ENCODE measurements around the gene NHERF2. TPM values are rescaled to one million over a fixed set of nuclear protein-coding genes. Genes with fewer than 3 reads are reported as not detected.

NHERF2 gene
- total and polyA plus RNA-seq, 9 of the 15 experiments (the other 6 are each of a cell fraction or from before 2014, with no cell fraction given), result 0.15 to 42.0 (median 12.5) TPM

DNA sequence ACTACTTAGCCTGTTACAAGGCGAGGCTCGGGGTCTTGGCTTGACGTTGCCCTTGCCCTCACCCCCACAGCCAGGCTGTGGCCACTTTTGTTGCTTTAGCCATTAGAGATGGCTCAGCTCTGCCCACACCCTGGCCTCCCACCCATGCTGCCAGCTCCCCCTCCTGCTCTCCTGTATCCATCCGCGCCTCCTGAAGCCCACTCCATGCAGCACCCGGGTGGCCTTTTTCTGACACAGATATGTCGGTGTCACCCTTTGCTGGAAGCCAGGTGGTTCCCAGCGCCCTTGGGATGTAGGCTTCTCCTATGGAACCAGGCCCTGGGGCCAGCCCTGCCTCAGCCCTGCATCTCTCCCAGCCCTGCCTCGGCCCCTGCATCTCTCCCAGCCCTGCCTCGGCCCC is 30.7 kb downstream of the NHERF2 start (continued):
- no peak for TF ChIP-seq THAP12 (CRISPR knock-in tag; IDR thresholded peaks at IDR 0.05)
- no peak for TF ChIP-seq FOXK2 (conservative IDR thresholded peaks at IDR 0.05 in 1 of 2, IDR thresholded peaks at IDR 0.05 in 1 of 2; ENCODE audit: low read depth in 2 of 2)
- TF ChIP-seq PHF21A (IDR thresholded peaks at IDR 0.05; ENCODE audit: borderline replicate concordance, low read depth), result no peak
- TF ChIP-seq JUN (IDR thresholded peaks at IDR 0.05; ENCODE audit: borderline replicate concordance, low read depth, low read length), result no peak
- no peak for TF ChIP-seq JUN (CRISPR knock-in tag; IDR thresholded peaks at IDR 0.05; ENCODE audit: borderline replicate concordance)
- TF ChIP-seq CC2D1A (IDR thresholded peaks at IDR 0.05), result no peak
- no peak for TF ChIP-seq ZNF586 (CRISPR knock-in tag; conservative IDR thresholded peaks at IDR 0.05)
- TF ChIP-seq, protein P1, sequence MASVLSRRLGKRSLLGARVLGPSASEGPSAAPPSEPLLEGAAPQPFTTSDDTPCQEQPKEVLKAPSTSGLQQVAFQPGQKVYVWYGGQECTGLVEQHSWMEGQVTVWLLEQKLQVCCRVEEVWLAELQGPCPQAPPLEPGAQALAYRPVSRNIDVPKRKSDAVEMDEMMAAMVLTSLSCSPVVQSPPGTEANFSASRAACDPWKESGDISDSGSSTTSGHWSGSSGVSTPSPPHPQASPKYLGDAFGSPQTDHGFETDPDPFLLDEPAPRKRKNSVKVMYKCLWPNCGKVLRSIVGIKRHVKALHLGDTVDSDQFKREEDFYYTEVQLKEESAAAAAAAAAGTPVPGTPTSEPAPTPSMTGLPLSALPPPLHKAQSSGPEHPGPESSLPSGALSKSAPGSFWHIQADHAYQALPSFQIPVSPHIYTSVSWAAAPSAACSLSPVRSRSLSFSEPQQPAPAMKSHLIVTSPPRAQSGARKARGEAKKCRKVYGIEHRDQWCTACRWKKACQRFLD (CRISPR knock-in tag; IDR thresholded peaks at IDR 0.05), result no peak

Data from K562 (cell line).